ENCODE results near the gene KCNJ5. TPM values are rescaled to one million over a fixed set of nuclear protein-coding genes. Genes with fewer than 3 reads are reported as not detected.
A peak's percentile ranks its signal among the peaks of the same experiment; 100 is the strongest.

KCNJ5 gene
- total RNA-seq, 4 donors from 2014 or later: 0.26 to 0.36 TPM; not detected in 2

DNA sequence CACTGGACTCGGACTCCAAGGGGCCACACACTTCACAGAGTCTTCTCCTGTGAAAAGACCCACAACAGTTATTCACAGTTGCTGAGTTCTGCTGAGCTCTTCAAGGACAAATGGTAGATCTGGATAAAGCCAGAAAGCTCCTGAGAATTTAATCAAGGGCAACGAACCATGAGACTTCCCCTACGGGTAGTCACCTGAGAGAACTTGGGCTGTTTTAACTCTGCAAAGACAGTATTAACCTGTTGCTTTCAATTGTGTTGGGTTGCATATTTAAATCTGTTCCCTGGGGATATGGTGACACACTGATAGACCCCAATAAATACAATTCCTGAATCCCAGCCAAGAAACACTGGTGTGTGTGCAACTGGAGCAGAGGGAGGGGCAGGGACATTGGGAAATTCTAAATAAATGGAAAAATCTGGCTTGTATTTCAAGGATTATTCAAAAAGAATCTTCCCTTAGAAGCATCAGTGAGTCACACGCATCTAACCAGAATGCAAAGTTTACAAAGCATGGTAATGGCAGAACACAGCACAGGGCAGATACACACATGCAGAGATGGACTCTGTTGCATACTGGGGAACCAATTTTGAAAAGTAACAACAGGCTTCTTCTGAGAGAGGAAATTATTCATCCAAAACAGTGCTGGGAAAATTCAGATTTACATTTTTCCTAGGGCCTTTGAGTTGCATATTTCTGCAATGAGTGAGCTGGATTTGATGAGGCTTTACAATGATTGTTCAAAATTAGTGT lies 28.1 kb upstream of the KCNJ5 start:
- TF ChIP-seq, protein P1, sequence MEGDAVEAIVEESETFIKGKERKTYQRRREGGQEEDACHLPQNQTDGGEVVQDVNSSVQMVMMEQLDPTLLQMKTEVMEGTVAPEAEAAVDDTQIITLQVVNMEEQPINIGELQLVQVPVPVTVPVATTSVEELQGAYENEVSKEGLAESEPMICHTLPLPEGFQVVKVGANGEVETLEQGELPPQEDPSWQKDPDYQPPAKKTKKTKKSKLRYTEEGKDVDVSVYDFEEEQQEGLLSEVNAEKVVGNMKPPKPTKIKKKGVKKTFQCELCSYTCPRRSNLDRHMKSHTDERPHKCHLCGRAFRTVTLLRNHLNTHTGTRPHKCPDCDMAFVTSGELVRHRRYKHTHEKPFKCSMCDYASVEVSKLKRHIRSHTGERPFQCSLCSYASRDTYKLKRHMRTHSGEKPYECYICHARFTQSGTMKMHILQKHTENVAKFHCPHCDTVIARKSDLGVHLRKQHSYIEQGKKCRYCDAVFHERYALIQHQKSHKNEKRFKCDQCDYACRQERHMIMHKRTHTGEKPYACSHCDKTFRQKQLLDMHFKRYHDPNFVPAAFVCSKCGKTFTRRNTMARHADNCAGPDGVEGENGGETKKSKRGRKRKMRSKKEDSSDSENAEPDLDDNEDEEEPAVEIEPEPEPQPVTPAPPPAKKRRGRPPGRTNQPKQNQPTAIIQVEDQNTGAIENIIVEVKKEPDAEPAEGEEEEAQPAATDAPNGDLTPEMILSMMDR (IDR thresholded peaks at IDR 0.05): no peak
- TF ChIP-seq POLR2AphosphoS5 (IDR thresholded peaks at IDR 0.05) (no peak), EP300 (IDR thresholded peaks at IDR 0.05) (no peak), POLR2A (IDR thresholded peaks at IDR 0.05) (no peak)

DNA sequence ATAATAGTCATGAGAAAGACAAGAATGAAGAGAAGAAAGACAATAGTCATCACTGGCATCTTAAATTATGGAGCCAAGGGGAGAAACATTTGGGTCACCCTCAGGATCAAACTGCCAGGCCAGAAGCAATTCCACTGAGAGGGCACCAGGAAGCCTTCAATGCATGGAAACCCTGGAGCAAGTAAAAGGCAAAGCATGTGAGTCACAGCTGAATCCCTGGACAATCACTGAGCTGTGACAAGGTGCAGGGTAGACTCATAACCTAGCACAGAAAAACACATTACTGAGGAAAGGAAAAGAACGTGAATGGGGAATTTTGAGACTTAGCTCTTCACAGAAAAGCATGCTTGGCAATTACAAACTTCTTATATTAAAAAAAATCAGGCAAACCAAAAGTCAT lies 25.7 kb upstream of the KCNJ5 start:
- Histone ChIP-seq H3K9me3 (no peaks in the 10 kb centered on the region), H3K27ac (no peak overlapping the region), H3K27me3 (no peaks in the 10 kb centered on the region), H3K4me1 (no peaks in the 10 kb centered on the region), H3K36me3 (no peaks in the 10 kb centered on the region), H3K4me3 (no peak overlapping the region)
- DNase-seq (ENCODE audit: low spot score in 2 of 2): no peak
- 92% methylated on average over 1 of the region's 1 CpG for WGBS
- no peak for TF ChIP-seq POLR2A (IDR thresholded peaks at IDR 0.05)
- TF ChIP-seq, protein P1 (IDR thresholded peaks at IDR 0.05): no peak

More for the DNA sequence above, 28.1 kb upstream of the KCNJ5 start:
- Histone ChIP-seq H3K4me3 (no peak overlapping the region), H3K4me1 (no peaks in the 10 kb centered on the region), H3K27me3 (no peaks in the 10 kb centered on the region), H3K27ac (no peak overlapping the region), H3K9me3 (no peaks in the 10 kb centered on the region), H3K36me3 (no peaks in the 10 kb centered on the region)
- WGBS: 75% methylated on average over 4 of the region's 4 CpGs
- no peak for DNase-seq (ENCODE audit: low spot score in 2 of 2)

DNA sequence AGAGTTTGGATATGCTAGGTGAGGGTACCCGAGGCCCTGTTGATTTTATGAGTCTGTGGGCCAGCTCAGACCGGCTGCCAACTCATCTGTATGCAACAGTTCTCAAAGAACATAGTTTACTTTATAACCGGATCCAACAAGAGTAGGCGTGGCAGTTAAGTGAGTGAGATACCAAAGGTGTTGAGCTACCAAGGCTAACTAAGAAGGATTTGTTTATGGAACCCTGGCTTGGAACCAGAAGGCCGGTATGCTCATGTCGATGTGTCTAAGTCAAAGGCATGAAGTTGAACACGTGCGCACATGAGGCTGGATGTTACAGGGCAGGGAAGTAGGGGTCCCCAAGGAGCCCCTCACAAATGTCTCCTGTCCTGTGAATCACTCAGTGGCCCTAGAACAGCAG lies 23.9 kb upstream of the KCNJ5 start, which contains the start of gene KCNJ1:
Gene KCNJ1, minus strand, starts transcription at position 20 of the 400 bp plus-strand sequence. CDS start 27,053 bp downstream, outside the sequence.
- Histone ChIP-seq H3K4me1 (no peaks in the 10 kb centered on the region), H3K4me3 (no peak within 1 kb of the TSS), H3K9me3 (no peaks in the 10 kb centered on the region), H3K27ac (no peak within 1 kb of the TSS), H3K36me3 (no peaks in the 10 kb centered on the region), H3K27me3 (no peaks in the 10 kb centered on the region)
- 85% methylated on average over 8 of the region's 8 CpGs for WGBS
- TF ChIP-seq, protein P1 (IDR thresholded peaks at IDR 0.05): no peak
- no peak for TF ChIP-seq POLR2A (IDR thresholded peaks at IDR 0.05)
- no peak for TF ChIP-seq POLR2AphosphoS5 (IDR thresholded peaks at IDR 0.05)
- no peak for TF ChIP-seq EP300 (IDR thresholded peaks at IDR 0.05)
- peak in 1 of 2 donors; percentile 60 for DNase-seq (ENCODE audit: low spot score in 2 of 2)

DNA sequence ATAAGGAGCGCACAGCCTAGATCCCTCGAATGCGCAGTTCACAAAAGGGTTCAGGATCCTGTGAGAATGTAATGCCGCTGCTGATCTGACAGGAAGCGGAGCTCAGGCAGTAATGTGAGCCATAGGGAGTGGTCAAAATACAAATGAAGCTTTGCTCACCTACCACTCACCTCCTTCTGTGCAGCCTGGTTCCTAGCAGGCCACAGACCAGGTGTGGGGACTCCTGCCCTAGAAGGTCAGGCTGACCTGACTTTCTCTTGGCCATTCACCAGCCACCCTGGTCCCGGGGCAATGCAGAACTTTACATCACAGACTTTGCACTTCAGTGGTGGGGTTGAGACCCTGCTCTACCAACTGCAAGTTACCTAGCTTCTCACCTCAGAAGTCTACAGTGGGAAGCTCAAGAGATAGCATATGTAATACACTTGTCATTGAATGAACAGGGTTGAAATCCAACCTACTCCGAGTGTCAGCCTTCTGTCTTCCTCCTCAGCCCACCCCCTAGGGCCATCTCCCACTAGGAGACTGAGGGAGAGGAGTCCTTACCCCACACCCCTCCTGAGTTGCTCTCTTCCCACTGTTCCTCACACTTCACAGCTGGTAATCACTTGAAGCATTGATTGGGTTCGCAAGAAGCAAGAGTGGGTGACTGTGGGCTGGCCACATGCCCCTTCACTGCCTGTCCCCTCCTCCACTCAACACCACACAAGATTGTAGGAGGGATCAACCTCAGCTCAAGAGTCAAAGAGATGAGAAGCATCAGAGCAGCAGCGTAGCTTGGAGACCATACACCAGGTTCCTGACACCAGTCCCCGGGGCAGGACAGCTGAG lies 22.1 kb upstream of the KCNJ5 start:
- Histone ChIP-seq H3K4me3 (no peak overlapping the region), H3K4me1 (no peaks in the 10 kb centered on the region), H3K27me3 (no peaks in the 10 kb centered on the region), H3K27ac (no peak overlapping the region), H3K9me3 (no peaks in the 10 kb centered on the region), H3K36me3 (no peaks in the 10 kb centered on the region)
- TF ChIP-seq, protein P1 (IDR thresholded peaks at IDR 0.05): no peak
- no peak for TF ChIP-seq POLR2AphosphoS5 (IDR thresholded peaks at IDR 0.05)
- TF ChIP-seq POLR2A (IDR thresholded peaks at IDR 0.05): no peak
- no peak for TF ChIP-seq EP300 (IDR thresholded peaks at IDR 0.05)
- DNase-seq (ENCODE audit: low spot score in 2 of 2): no peak
- WGBS: 93% methylated on average over 10 of the region's 10 CpGs

DNA sequence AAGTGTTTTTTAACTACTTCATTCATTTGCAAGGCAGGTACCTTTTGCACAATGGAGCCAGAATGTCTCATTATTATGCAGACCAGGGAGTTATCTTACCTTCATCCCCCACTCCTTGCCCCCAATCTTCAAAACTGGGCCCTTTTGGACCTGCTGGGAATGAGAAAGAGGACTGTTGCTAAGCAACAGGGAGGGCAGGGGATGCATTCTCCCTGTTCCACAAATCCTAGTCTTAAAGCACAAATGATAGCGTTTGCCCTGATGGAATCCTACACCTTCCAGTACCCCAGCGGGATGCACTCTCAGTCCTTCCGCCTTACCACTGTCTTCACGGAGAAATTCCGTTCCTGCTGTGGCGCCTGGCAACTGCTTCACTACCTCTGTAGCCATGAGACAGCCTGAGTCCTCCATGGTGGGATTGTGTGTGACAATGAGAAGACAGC lies 20.0 kb upstream of the KCNJ5 start:
- TF ChIP-seq POLR2AphosphoS5 (IDR thresholded peaks at IDR 0.05) (no peak), EP300 (IDR thresholded peaks at IDR 0.05) (no peak), POLR2A (IDR thresholded peaks at IDR 0.05) (no peak)
- TF ChIP-seq, protein P1 (IDR thresholded peaks at IDR 0.05): no peak
- Histone ChIP-seq H3K9me3 (no peaks in the 10 kb centered on the region), H3K4me1 (no peaks in the 10 kb centered on the region), H3K36me3 (no peaks in the 10 kb centered on the region), H3K27me3 (no peaks in the 10 kb centered on the region), H3K4me3 (no peak overlapping the region), H3K27ac (no peak overlapping the region)
- WGBS: 78% methylated on average over 6 of the region's 6 CpGs
- DNase-seq (ENCODE audit: low spot score in 2 of 2): no peak
